ENCODE results near the gene KCP.

GRCh38 chr7:128909625-128910568 lies 612 bp downstream of the KCP start:
- TF ChIP-seq CTCF (IDR thresholded peaks at IDR 0.05) (no peak), POLR2AphosphoS5 (IDR thresholded peaks at IDR 0.05) (no peak), POLR2A (IDR thresholded peaks at IDR 0.05) (no peak)

Data from stomach (tissue), 4 donors.